Choroid plexus epithelial cell (primary cell): ENCODE measurements around the gene CHAT.

ENCODE experiments used
- DNase-seq: peaks from one replicate; pipeline ENCODE4 v3.0.0-alpha.2; 2010; ENCODE audit warnings: low read depth
- H3K4me3 ChIP-seq: 2 replicates; pipeline ENCODE4 v1.5.1; 2011; ENCODE audit warnings: low read depth, mild to moderate bottlenecking, control low read depth, low read length, moderate library complexity
- TF ChIP-seq, protein P1 (sequence below): conservative IDR thresholded peaks from 2 replicates; pipeline ENCODE4 v1.5.1; 2011; ENCODE audit warnings: low read depth, mild to moderate bottlenecking, control low read depth, inconsistent platforms, low read length, moderate library complexity

The CHAT gene

GRCh38 chr10:49642311-49642710, 28.5 kb downstream of the CHAT start:
- H3K4me3 ChIP-seq, result no peak overlapping the region
- TF ChIP-seq, protein P1, sequence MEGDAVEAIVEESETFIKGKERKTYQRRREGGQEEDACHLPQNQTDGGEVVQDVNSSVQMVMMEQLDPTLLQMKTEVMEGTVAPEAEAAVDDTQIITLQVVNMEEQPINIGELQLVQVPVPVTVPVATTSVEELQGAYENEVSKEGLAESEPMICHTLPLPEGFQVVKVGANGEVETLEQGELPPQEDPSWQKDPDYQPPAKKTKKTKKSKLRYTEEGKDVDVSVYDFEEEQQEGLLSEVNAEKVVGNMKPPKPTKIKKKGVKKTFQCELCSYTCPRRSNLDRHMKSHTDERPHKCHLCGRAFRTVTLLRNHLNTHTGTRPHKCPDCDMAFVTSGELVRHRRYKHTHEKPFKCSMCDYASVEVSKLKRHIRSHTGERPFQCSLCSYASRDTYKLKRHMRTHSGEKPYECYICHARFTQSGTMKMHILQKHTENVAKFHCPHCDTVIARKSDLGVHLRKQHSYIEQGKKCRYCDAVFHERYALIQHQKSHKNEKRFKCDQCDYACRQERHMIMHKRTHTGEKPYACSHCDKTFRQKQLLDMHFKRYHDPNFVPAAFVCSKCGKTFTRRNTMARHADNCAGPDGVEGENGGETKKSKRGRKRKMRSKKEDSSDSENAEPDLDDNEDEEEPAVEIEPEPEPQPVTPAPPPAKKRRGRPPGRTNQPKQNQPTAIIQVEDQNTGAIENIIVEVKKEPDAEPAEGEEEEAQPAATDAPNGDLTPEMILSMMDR, result no peak
- no peak for DNase-seq

- DNase-seq, result no peak
- TF ChIP-seq, protein P1, result no peak
- H3K4me3 ChIP-seq, result no peak overlapping the region
Observed at GRCh38 chr10:49643241-49644034, 29.6 kb downstream of the CHAT start.

DNA sequence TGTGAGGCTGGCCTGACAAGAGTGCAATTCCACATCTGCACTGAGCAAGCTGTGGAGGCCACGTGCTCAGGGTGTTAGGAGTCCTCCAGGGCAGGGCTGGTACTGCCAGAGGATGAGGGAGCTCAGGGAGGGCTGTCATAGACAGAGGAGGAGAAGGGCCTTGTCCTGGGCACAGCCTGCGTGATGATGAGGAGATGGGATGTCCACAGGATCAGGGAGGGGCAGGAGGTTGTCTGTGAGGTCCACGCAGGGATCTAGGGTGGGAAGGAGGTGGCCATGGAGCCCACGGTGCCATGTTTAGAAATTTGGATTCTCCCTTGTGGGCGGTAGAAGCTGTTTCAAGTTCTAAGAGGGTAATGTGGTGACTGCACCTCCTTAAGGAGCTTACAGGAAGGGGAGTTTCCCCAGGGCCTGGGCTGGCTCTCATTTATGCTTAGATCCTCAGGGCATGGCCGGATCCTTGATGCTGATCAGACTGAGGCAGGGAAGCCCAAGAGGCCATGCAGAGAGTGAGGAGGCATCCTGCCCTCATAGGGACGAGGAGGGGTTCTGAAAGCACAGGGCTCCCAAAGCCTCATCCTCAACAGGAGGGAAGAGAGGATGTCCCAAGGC, 30.3 kb downstream of the CHAT start:
- no peak overlapping the region for H3K4me3 ChIP-seq
- TF ChIP-seq, protein P1, result no peak
- DNase-seq, result no peak

- DNase-seq, result no peak
- H3K4me3 ChIP-seq, result no peak overlapping the region
- TF ChIP-seq, protein P1, result no peak
Observed at GRCh38 chr10:49645417-49645816, 31.6 kb downstream of the CHAT start.

- TF ChIP-seq, protein P1, result no peak
- no peak for DNase-seq
- H3K4me3 ChIP-seq, result no peak overlapping the region
Observed at GRCh38 chr10:49645871-49646870, 32.3 kb downstream of the CHAT start.

DNA sequence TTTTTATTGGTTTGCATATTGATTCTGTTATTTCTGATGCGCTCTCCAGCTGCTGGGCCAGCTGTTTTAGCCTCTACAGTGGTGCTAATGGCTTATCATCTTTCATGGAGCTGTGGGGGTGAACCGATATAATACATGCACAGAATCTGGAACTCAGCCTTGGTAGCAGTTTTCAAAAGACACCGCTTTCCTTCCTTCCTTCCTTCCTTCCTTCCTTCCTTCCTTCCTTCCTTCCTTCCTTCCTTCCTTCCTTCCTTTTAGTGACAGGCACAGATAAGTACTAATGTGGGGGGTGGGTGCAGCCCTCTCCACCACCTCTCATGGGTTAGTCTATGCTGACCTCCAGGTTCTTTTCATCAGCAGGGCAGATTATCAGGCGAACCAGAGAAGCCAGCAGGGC, 33.7 kb downstream of the CHAT start:
- TF ChIP-seq, protein P1, result no peak

More for the DNA sequence above, 33.7 kb downstream of the CHAT start:
- H3K4me3 ChIP-seq, result no peak overlapping the region
- DNase-seq, result no peak
